K562 treated with DMSO at 1 percent for 48 hours (cell line): ENCODE measurements around the gene ZSWIM3. TPM values are rescaled to one million over a fixed set of nuclear protein-coding genes. Genes with fewer than 3 reads are reported as not detected.

Experiments used
- total RNA-seq: library from RNA; unstranded; fragments of 300-600 nt; gene quantifications from 2 replicates; pipeline ENCODE4 v1.2.3, GENCODE V29; 2022; ENCODE audit warnings: low replicate concordance; ENCODE audit errors: extremely low read depth

The ZSWIM3 gene
- total RNA-seq = not detected in 2 replicates

GRCh38 chr20:45857114-45857881 lies at the start of gene ZSWIM3, which contains the start of gene ACOT8:
TSS of gene ZSWIM3 (plus strand) at chr20:45857614. CDS start at chr20:45857826, 212 bp downstream.
TSS of gene ACOT8 (minus strand) at chr20:45857392. CDS start at chr20:45857315, 77 bp downstream.

GRCh38 chr20:45812157-45813005 lies 45.0 kb upstream of the ZSWIM3 start, which contains the start of gene UBE2C:
TSS of gene UBE2C (plus strand) at chr20:45812644. CDS start at chr20:45812696, 52 bp downstream.

GRCh38 chr20:45827030-45827652 lies 30.3 kb upstream of the ZSWIM3 start, which contains the start of gene TNNC2:
TSS of gene TNNC2 (minus strand) at chr20:45827312. CDS start at chr20:45827248, 64 bp downstream.

GRCh38 chr20:45833030-45833882 lies 24.2 kb upstream of the ZSWIM3 start, which contains the start of gene SNX21:
TSS of gene SNX21 (plus strand) at chr20:45833799. CDS start at chr20:45833920, 121 bp downstream.

DNA sequence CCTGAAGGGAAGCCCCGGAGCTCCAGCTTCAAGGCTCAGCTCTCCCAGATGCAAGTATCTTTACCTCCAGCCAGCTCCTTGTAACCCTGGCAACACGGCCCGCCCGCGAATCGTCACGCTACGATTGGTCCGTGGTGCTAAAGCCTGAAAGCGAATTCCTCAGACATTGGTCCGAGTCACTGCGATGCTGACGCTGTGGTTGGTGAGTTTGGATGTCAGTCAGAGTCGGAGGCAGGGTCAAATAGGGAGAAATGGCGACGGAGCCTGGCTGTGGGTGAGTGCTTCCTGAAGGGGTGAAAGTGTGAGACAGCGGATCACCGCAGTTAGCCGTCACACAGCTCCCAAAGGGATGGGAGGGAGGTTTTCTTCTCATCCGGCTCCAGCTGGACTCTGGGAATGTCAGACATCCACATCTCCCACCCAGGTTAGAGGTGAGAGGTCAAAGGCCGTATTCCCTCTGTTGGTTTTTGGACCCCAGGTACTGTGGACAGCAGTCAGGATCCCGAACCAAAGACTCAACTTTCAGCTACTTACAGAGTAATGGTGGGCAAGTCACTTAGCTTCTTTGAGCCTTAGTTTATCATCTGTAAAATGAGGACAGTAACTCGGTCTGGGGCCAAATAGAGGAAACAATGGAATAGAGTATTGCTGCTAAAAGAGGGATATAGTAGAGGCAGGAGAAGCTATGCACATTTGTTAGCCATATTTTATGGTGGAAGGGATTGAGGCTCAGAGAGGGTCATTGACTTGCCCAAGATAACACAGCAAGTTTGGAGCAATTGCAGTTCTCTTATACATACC lies 23.8 kb downstream of the ZSWIM3 start, which contains the start of gene ZSWIM1:
TSS of gene ZSWIM1 (plus strand) at position 240 of the 801 bp plus-strand sequence. CDS start 1,366 bp downstream, outside the sequence.

DNA sequence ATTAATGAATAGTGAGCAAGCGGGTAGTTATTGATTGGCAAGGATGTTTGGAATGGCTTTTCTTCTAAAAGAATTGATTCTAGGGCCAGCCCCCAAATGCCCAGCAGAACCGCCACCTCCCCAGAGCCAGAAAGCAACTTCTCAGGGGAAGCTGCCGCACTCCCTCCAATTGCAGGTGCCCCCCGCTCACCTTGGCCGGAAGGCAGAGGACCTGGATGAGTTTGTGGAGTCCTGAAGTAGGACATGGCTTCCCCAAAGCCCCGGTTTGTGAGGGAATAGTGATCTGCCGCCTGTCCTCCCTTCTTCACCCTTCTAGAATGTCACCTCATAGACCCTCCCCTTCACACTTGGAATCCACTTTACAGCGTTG lies 29.9 kb downstream of the ZSWIM3 start, which contains the start of gene SPATA25:
TSS of gene SPATA25 (minus strand) at position 277 of the 370 bp plus-strand sequence. CDS start at position 245, 32 bp downstream.

DNA sequence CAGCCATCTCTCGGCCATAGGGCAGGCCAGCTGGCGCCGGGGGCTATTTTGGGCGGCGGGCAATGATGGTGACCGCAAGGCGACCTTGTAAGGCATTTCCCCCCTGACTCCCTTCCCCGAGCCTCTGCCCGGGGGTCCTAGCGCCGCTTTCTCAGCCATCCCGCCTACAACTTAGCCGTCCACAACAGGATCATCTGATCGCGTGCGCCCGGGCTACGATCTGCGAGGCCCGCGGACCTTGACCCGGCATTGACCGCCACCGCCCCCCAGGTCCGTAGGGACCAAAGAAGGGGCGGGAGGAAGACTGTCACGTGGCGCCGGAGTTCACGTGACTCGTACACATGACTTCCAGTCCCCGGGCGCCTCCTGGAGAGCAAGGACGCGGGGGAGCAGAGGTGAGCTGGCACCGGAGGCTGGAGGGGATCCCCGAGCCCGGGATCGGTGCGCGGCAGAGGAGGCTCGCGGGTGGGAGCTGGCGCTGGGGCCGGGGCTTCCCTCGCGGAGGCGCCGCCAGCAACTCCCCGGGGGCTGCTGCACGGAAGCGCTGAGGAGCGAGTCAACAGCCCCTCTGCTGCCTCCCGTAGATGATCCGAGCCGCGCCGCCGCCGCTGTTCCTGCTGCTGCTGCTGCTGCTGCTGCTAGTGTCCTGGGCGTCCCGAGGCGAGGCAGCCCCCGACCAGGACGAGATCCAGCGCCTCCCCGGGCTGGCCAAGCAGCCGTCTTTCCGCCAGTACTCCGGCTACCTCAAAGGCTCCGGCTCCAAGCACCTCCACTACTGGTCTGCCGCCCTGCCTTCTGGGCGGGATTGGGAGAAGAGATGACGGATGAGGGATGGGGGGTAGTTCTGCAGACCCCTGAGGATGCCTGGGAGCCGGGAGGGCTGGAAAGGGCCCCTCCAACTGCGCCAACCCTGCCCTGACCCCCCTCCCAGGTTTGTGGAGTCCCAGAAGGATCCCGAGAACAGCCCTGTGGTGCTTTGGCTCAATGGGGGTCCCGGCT lies 33.9 kb downstream of the ZSWIM3 start, which contains the start of the genes CTSA and NEURL2:
TSS of gene CTSA (plus strand) at position 351 of the 999 bp plus-strand sequence. CDS start at position 585, 234 bp downstream.
TSS of gene NEURL2 (minus strand) at position 224 of the 999 bp plus-strand sequence. CDS start at position 7, 217 bp downstream.

GRCh38 chr20:45911486-45912343 lies 54.3 kb downstream of the ZSWIM3 start, which contains the start of gene PLTP:
TSS of gene PLTP (minus strand) at chr20:45912155. CDS start at chr20:45911452, 703 bp downstream.

Other genes starting within 250 kb of the ZSWIM3 start
- gene WFDC10A, start 227.9 kb upstream of the ZSWIM3 start, total RNA-seq = not detected in 2 replicates
- not detected in 2 replicates for gene WFDC9, start 226.3 kb upstream of the ZSWIM3 start, total RNA-seq
- gene WFDC11, start 187.4 kb upstream of the ZSWIM3 start, total RNA-seq = not detected in 2 replicates
- gene WFDC13, start 155.6 kb upstream of the ZSWIM3 start, total RNA-seq = not detected in 2 replicates
- gene WFDC10B, start 152.6 kb upstream of the ZSWIM3 start, total RNA-seq = not detected in 2 replicates
- not detected in 2 replicates for gene SPINT4, start 135.3 kb upstream of the ZSWIM3 start, total RNA-seq
- gene WFDC3, start 65.7 kb upstream of the ZSWIM3 start, total RNA-seq = not detected in 2 replicates
- gene DNTTIP1, start 65.7 kb upstream of the ZSWIM3 start, total RNA-seq = not detected in 2 replicates
- not detected in 2 replicates for gene UBE2C, start 45.0 kb upstream of the ZSWIM3 start, total RNA-seq
- gene TNNC2, start 30.3 kb upstream of the ZSWIM3 start, total RNA-seq = not detected in 2 replicates
- gene SNX21, start 23.8 kb upstream of the ZSWIM3 start, total RNA-seq = not detected in 2 replicates
- not detected in 2 replicates for gene ACOT8, start 222 bp upstream of the ZSWIM3 start, total RNA-seq
- not detected in 2 replicates for gene ZSWIM1, start 23.6 kb downstream of the ZSWIM3 start, total RNA-seq
- gene SPATA25, start 30.0 kb downstream of the ZSWIM3 start, total RNA-seq = not detected in 2 replicates
- not detected in 2 replicates for gene NEURL2, start 33.6 kb downstream of the ZSWIM3 start, total RNA-seq
- not detected in 2 replicates for gene CTSA, start 33.7 kb downstream of the ZSWIM3 start, total RNA-seq
- not detected in 2 replicates for gene PLTP, start 54.5 kb downstream of the ZSWIM3 start, total RNA-seq
- gene PCIF1, start 77.1 kb downstream of the ZSWIM3 start, total RNA-seq = not detected in 2 replicates
- gene ZNF335, start 114.6 kb downstream of the ZSWIM3 start, total RNA-seq = not detected in 2 replicates
- not detected in 2 replicates for gene MMP9, start 151.3 kb downstream of the ZSWIM3 start, total RNA-seq
- gene SLC12A5, start 171.6 kb downstream of the ZSWIM3 start, total RNA-seq = not detected in 2 replicates
- gene NCOA5, start 232.3 kb downstream of the ZSWIM3 start, total RNA-seq = not detected in 2 replicates